Brain microvascular endothelial cell (primary cell): ENCODE measurements around the gene HMCN1.

Source experiments
- DNase-seq: peaks from one replicate; pipeline ENCODE4 v3.0.0-alpha.2; 2020
- H3K27ac ChIP-seq: fragments of 250-450 bp; sonication (Bioruptor Pico); 2 replicates; pipeline ENCODE4 v1.5.1; 2020; ENCODE audit warnings: mild to moderate bottlenecking, moderate library complexity
- H3K27me3 ChIP-seq: fragments of 250-450 bp; sonication (Bioruptor Pico); replicated peaks from 2 replicates; pipeline ENCODE4 v1.5.1; 2020; ENCODE audit warnings: mild to moderate bottlenecking
- H3K36me3 ChIP-seq: fragments of 250-450 bp; sonication (Bioruptor Pico); replicated peaks from 2 replicates; pipeline ENCODE4 v1.5.1; 2020; ENCODE audit warnings: mild to moderate bottlenecking
- H3K4me3 ChIP-seq: 2 replicates; pipeline ENCODE4 v1.5.1; 2011; ENCODE audit warnings: low read depth, mild to moderate bottlenecking, control low read depth, low read length, moderate library complexity
- CTCF ChIP-seq: IDR thresholded peaks from 2 replicates; pipeline ENCODE4 v1.5.1; 2011; ENCODE audit warnings: low read depth, mild to moderate bottlenecking, moderate library complexity, low read length, control low read depth, inconsistent platforms; ENCODE audit errors: missing control alignments
- in situ Hi-C: cut with HindIII; loops from 2 replicates; pipeline ENCODE4 v1.10.0; 2017; ENCODE audit warnings: low sequenced_read_pairs, low pct_ligation_motif_present

HMCN1 gene

GRCh38 chr1:185956881-185957280, 222.7 kb downstream of the HMCN1 start:
- TF ChIP-seq CTCF: no peak
- Histone ChIP-seq H3K36me3 (no peaks in the 10 kb centered on the region), H3K27me3 (no peaks in the 10 kb centered on the region), H3K27ac (no peak overlapping the region), H3K4me3 (no peak overlapping the region)
- no peak for DNase-seq
- in situ Hi-C loops: no loop called here

GRCh38 chr1:185957441-185958363, 223.5 kb downstream of the HMCN1 start:
- Histone ChIP-seq H3K27ac (no peak overlapping the region), H3K27me3 (no peaks in the 10 kb centered on the region), H3K36me3 (no peaks in the 10 kb centered on the region), H3K4me3 (no peak overlapping the region)
- TF ChIP-seq CTCF: no peak
- in situ Hi-C loops: no loop called here
- no peak for DNase-seq

- no peaks in the 10 kb centered on the region for H3K36me3 ChIP-seq
- no peaks in the 10 kb centered on the region for H3K27me3 ChIP-seq
- H3K27ac ChIP-seq: no peak overlapping the region
- no peak overlapping the region for H3K4me3 ChIP-seq
- in situ Hi-C loops: no loop called here
- DNase-seq: no peak
- no peak for TF ChIP-seq CTCF
These were observed 226.5 kb downstream of the HMCN1 start for GRCh38 chr1:185960422-185961321.

GRCh38 chr1:185961664-185962063, 227.5 kb downstream of the HMCN1 start:
- Histone ChIP-seq H3K4me3 (no peak overlapping the region), H3K27me3 (no peaks in the 10 kb centered on the region), H3K27ac (no peak overlapping the region), H3K36me3 (no peaks in the 10 kb centered on the region)
- in situ Hi-C loops: no loop called here
- TF ChIP-seq CTCF: no peak
- no peak for DNase-seq

- no peak for DNase-seq
- in situ Hi-C loops: no loop called here
- Histone ChIP-seq H3K4me3 (no peak overlapping the region), H3K27ac (no peak overlapping the region), H3K27me3 (no peaks in the 10 kb centered on the region), H3K36me3 (no peaks in the 10 kb centered on the region)
- no peak for TF ChIP-seq CTCF
These were observed 230.8 kb downstream of the HMCN1 start for GRCh38 chr1:185964946-185965345.
